Suprapubic skin (tissue), 4 donors: ENCODE results near the gene MAB21L4. TPM values are rescaled to one million over a fixed set of nuclear protein-coding genes. Genes with fewer than 3 reads are reported as not detected.

ENCODE experiments used
- DNase-seq, 2 donors: peaks; one replicate each; pipeline ENCODE4 v3.0.0-alpha.2; 2019; ENCODE audit warnings: low spot score in 2 of 2
- H3K27ac ChIP-seq: fragments of 200-600 bp; sonication (generic); one replicate; pipeline ENCODE4 v1.5.1; 2019
- H3K27me3 ChIP-seq: fragments of 200-600 bp; sonication (generic); one replicate; pipeline ENCODE4 v1.5.1; 2019
- H3K36me3 ChIP-seq: fragments of 200-600 bp; sonication (generic); one replicate; pipeline ENCODE4 v1.5.1; 2019
- H3K4me1 ChIP-seq: fragments of 200-600 bp; sonication (generic); one replicate; pipeline ENCODE4 v1.5.1; 2019
- H3K4me3 ChIP-seq: fragments of 200-600 bp; sonication (generic); one replicate; pipeline ENCODE4 v1.5.1; 2019; ENCODE audit warnings: mild to moderate bottlenecking
- H3K9me3 ChIP-seq: fragments of 200-600 bp; sonication (generic); one replicate; pipeline ENCODE4 v1.5.1; 2019
- EP300 ChIP-seq: sonication (generic); formaldehyde crosslinking; IDR thresholded peaks from one replicate; pipeline ENCODE4 v1.6.1; 2017; ENCODE audit warnings: antibody characterized with exemption
- POLR2A ChIP-seq, 2 donors: fragments of 450-650 bp; IDR thresholded peaks; one replicate each; pipeline ENCODE4 v1.6.1; 2017; ENCODE audit warnings: antibody characterized with exemption in 2 of 2, mild to moderate bottlenecking in 2 of 2, moderate library complexity in 2 of 2
- POLR2AphosphoS5 ChIP-seq, 3 donors: sonication (generic); formaldehyde crosslinking; IDR thresholded peaks; one replicate each; pipeline ENCODE4 v1.6.1; 2017; ENCODE audit warnings: antibody characterized with exemption in 3 of 3
- WGBS: methylation state at CpG from one replicate; pipeline ENCODE4 v1.1.5; 2018; 5-methylcytosine and 5-hydroxymethylcytosine counted together
- total RNA-seq, 4 donors: library from RNA; depleted of rRNA; stranded (reverse); fragments of >200 nt; gene quantifications; one replicate each; pipeline ENCODE4 v1.1.0, GENCODE V29; 2016
- TF ChIP-seq, protein P1 (sequence below), 2 donors: fragments of 200-600 bp in 1 of 2; fragments of 450-650 bp in 1 of 2; sonication (generic) in 1 of 2; IDR thresholded peaks; one replicate each; pipeline ENCODE4 v1.5.1; 2016 to 2019; ENCODE audit warnings: antibody characterized with exemption in 2 of 2, mild to moderate bottlenecking in 1 of 2, moderate library complexity in 1 of 2

MAB21L4 gene
- total RNA-seq, 4 donors from 2014 or later: 28.7 to 97.5 (median 69.2) TPM

DNA sequence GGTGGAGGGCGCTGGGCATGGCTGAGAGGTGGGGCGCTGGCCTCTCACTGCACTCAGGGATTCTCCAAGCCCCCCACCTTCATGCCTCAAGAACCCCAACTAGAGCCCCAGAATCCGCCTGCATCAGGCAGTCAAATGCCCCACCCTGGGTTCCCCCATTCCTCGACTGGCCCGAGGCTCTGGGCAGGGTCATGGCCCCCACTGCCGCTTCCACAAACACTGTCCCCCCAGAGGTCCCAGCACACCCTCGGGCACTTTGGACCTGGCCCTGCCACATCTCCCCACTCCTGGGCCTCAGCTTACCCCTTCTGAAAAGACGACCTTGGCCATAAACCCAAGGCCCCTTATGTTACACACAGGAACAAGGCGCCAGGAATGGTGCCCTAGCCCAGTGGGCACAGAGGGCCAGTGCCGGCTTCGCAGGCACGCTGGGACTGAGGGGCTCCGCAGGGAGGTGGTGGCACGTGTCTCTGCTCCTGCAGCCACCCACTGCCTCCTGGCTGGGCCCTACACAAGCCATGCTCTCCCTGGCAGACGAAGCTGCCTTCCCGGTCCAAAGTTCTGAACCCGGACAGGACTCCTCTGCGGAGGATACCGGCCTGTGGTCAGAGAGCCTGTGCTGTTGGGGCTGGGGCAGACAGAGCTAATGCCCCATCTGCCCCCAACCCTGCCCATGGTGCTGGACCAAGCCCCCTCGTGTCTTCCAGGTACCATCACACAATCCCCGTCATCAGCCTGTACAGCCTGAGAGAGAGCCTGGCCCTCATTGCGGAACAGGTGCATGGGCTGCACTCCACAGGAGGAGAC, 20.5 kb downstream of the MAB21L4 start:
- DNase-seq: no peak
- WGBS: 91% methylated on average over 12 of the region's 22 CpGs

DNA sequence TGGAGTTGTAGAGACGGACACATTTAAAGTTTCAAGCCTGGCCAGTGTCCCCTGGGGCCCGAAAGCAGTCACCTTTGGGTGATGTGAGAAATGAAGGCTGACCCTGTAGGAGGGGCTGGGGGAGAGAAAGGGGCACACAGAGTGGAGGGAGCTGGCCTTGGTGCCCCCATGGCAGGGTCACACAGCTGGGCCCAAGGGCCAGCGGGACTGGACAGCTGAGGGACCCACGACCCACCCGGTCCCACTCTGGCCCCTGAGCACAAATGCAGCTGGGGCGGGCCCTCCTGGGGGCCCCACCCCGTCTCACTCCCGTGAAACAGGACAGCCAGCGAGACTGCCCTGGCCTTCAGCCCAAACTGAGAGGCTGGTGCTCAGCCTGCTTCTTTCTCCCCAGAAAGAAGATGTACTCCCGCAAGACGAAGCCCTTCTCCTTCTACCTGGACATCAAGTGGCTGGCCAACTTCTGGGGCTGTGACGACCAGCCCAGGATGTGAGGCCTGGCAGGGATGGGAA, 21.2 kb downstream of the MAB21L4 start:
- Histone ChIP-seq H3K27me3 (peaks cover 3% of the 10 kb centered on the region), H3K36me3 (no peaks in the 10 kb centered on the region), H3K4me1 (no peaks in the 10 kb centered on the region), H3K9me3 (no peaks in the 10 kb centered on the region), H3K4me3 (no peak overlapping the region), H3K27ac (no peak overlapping the region)
- TF ChIP-seq, protein P1, sequence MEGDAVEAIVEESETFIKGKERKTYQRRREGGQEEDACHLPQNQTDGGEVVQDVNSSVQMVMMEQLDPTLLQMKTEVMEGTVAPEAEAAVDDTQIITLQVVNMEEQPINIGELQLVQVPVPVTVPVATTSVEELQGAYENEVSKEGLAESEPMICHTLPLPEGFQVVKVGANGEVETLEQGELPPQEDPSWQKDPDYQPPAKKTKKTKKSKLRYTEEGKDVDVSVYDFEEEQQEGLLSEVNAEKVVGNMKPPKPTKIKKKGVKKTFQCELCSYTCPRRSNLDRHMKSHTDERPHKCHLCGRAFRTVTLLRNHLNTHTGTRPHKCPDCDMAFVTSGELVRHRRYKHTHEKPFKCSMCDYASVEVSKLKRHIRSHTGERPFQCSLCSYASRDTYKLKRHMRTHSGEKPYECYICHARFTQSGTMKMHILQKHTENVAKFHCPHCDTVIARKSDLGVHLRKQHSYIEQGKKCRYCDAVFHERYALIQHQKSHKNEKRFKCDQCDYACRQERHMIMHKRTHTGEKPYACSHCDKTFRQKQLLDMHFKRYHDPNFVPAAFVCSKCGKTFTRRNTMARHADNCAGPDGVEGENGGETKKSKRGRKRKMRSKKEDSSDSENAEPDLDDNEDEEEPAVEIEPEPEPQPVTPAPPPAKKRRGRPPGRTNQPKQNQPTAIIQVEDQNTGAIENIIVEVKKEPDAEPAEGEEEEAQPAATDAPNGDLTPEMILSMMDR (IDR thresholded peaks at IDR 0.05): no peak
- 88% methylated on average over 4 of the region's 12 CpGs for WGBS
- no peak for DNase-seq

More for the DNA sequence above, 20.5 kb downstream of the MAB21L4 start:
- no peaks in the 10 kb centered on the region for H3K36me3 ChIP-seq
- H3K4me3 ChIP-seq: no peak overlapping the region
- TF ChIP-seq EP300: no peak
- TF ChIP-seq POLR2A (IDR thresholded peaks at IDR 0.05): no peak
- TF ChIP-seq, protein P1 (IDR thresholded peaks at IDR 0.05): no peak
- no peak for TF ChIP-seq POLR2AphosphoS5 (IDR thresholded peaks at IDR 0.05)
- H3K9me3 ChIP-seq: no peaks in the 10 kb centered on the region
- no peak overlapping the region for H3K27ac ChIP-seq
- H3K4me1 ChIP-seq: no peaks in the 10 kb centered on the region
- no peaks in the 10 kb centered on the region for H3K27me3 ChIP-seq

DNA sequence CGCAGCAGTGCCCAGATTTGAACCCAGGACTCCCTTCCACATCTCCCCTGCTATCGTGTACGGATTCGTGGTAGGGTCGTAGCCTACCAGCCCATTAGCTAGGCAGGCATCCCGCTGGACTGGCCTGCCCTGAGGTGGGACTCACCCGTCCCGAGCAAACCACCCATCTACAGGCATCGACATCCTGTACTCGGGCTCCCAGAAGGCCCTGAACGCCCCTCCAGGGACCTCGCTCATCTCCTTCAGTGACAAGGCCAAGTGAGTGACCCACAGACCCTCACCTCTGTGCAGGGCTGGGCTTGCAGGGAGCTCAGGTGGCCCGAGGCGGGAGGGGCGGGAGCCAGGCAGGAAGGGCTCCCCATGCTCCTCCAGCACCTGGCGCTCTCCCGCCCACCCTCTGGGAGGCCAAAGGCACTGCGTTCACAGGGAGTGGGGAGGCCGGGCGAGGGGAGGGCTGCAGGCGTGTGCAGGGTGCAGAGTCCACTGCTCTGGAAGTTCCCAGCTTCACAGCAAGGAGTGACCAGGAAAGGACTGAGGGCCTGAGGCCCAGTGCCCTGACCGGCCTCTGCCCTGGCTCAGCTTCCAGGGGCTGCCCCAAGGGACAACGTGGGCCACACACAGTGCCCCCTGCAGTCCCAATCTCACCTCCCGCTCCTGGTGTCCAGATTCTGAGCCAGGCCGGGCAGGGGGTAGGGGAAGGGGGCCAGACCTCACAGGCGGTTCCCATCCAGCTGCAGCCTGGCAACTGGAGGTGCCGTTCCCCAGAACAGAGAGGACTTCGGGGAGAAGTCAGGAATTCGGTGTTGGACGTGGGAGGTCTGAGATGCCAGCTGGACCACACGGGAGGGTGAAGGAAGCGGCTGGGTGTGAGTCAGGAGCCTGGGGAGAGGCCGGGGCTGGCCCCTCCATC, 21.9 kb downstream of the MAB21L4 start:
- H3K4me3 ChIP-seq: no peak overlapping the region
- DNase-seq: no peak
- TF ChIP-seq, protein P1 (IDR thresholded peaks at IDR 0.05): no peak
- TF ChIP-seq POLR2AphosphoS5 (IDR thresholded peaks at IDR 0.05): no peak
- TF ChIP-seq POLR2A (IDR thresholded peaks at IDR 0.05): no peak
- TF ChIP-seq EP300: no peak
- no peaks in the 10 kb centered on the region for H3K4me1 ChIP-seq
- no peaks in the 10 kb centered on the region for H3K36me3 ChIP-seq
- H3K27me3 ChIP-seq: peaks cover 3% of the 10 kb centered on the region
- no peaks in the 10 kb centered on the region for H3K9me3 ChIP-seq
- no peak overlapping the region for H3K27ac ChIP-seq
- 81% methylated on average over 25 of the region's 33 CpGs for WGBS

DNA sequence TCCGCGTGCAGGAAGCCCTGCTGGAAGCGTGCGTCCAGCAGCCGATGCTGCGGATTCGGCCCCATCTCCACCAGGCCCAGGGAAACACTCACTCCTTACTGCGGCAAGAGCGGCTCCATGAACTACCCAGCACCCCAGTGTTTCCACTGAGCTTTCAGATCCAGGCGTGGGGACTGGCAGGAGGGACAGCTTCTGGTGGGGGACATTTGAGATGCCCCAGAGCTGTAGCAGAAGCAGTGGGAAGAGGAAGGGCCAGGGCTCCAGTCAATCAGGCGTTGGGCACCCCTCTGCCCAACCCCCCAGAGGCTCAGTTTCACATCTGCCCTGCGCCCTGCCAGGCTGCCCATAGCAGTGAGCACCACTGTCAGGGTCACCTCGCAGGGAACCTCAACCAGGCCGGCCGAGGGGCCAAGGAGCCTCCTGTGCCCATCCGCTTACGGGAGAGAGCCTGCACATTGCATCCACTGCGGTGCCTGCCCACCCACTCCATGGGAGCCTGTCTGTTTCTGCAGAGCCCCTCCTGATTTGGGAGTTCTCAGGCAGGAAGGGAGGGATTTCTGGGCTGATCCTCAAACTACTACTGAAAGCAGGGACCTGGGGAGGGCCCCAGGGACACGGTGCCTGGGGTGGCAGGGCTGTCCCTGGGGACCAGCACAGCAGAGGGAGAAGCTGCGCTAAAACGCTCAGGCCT, 22.7 kb downstream of the MAB21L4 start:
- no peak for DNase-seq
- 94% methylated on average over 7 of the region's 21 CpGs for WGBS
- H3K27ac ChIP-seq: no peak overlapping the region

More for the DNA sequence above, 22.7 kb downstream of the MAB21L4 start:
- Histone ChIP-seq H3K27me3 (peaks cover 3% of the 10 kb centered on the region), H3K4me1 (no peaks in the 10 kb centered on the region), H3K4me3 (no peak overlapping the region), H3K9me3 (no peaks in the 10 kb centered on the region), H3K36me3 (no peaks in the 10 kb centered on the region)
- TF ChIP-seq, protein P1 (IDR thresholded peaks at IDR 0.05): no peak
- TF ChIP-seq POLR2A (IDR thresholded peaks at IDR 0.05): no peak
- TF ChIP-seq POLR2AphosphoS5 (IDR thresholded peaks at IDR 0.05): no peak
- TF ChIP-seq EP300: no peak
